ENCODE data around the gene NDUFA9. TPM values are rescaled to one million over a fixed set of nuclear protein-coding genes. Genes with fewer than 3 reads are reported as not detected.

Gene NDUFA9
- total RNA-seq, 1 donor from 2014 or later = 68.1 TPM

DNA sequence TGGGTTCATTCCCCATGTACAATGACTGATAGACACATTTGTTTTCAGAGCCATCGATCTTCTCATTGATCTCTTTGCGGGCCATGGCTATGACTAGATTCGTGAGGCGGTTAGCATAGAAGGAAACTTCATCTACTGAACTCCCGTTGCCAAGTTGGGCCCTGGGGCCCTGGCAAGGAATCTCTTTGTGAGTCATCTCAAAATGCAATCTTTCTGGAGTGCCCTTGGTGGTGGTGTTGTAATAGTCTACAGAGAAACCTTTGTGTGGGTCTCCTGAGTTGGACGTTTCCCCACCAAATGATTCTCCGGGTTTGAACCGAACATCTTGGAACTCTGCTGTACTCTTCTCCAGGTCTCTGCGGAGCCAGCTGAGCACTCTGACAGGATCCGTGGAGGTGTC, 20.5 kb upstream of the NDUFA9 start:
- H3K4me1 Mint-ChIP-seq (ENCODE audit: low read depth) = no peaks in the 10 kb centered on the region
- TF ChIP-seq CTCF (IDR thresholded peaks at IDR 0.05) = no peak
- H3K27ac Mint-ChIP-seq (ENCODE audit: unreplicated experiment) = no peak overlapping the region
- H3K36me3 Mint-ChIP-seq (ENCODE audit: low read depth) = no peaks in the 10 kb centered on the region
- DNase-seq (ENCODE audit: low spot score) = no peak
- peaks cover 44% of the 10 kb centered on the region for H3K27me3 Mint-ChIP-seq (ENCODE audit: low read depth)
- H3K4me3 Mint-ChIP-seq (ENCODE audit: unreplicated experiment) = no peak overlapping the region
- H3K9me3 Mint-ChIP-seq (ENCODE audit: low read depth) = no peaks in the 10 kb centered on the region

DNA sequence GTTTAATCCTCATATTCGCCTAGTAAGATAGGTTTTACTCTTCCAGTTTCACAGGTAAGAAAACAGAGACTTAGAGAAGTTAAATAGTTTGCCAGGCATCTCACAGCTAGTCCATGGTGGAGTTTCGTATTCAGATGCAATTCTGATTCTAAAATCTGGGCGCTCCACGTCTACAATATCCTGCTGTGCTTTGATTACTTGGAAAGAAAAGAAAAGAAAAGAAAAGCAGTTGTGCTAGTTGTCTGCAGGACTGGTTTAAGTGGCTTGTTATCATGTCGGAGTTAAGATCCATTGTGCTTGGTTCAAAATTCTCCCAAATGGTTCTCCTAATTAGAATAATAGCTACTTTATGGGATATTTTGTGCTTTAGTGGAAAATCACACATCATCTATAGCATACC, 18.7 kb upstream of the NDUFA9 start:
- H3K4me1 Mint-ChIP-seq (ENCODE audit: low read depth) = no peaks in the 10 kb centered on the region
- H3K27me3 Mint-ChIP-seq (ENCODE audit: low read depth) = peaks cover 40% of the 10 kb centered on the region
- no peak overlapping the region for H3K4me3 Mint-ChIP-seq (ENCODE audit: unreplicated experiment)
- TF ChIP-seq CTCF (IDR thresholded peaks at IDR 0.05) = no peak
- no peak overlapping the region for H3K27ac Mint-ChIP-seq (ENCODE audit: unreplicated experiment)
- DNase-seq (ENCODE audit: low spot score) = no peak
- H3K9me3 Mint-ChIP-seq (ENCODE audit: low read depth) = no peaks in the 10 kb centered on the region
- no peaks in the 10 kb centered on the region for H3K36me3 Mint-ChIP-seq (ENCODE audit: low read depth)

- no peaks in the 10 kb centered on the region for H3K36me3 Mint-ChIP-seq (ENCODE audit: low read depth)
- peaks cover 13% of the 10 kb centered on the region for H3K4me1 Mint-ChIP-seq (ENCODE audit: low read depth)
- no peak for DNase-seq (ENCODE audit: low spot score)
- no peak overlapping the region for H3K27ac Mint-ChIP-seq (ENCODE audit: unreplicated experiment)
- TF ChIP-seq CTCF (IDR thresholded peaks at IDR 0.05) = no peak
- no peak overlapping the region for H3K4me3 Mint-ChIP-seq (ENCODE audit: unreplicated experiment)
- H3K9me3 Mint-ChIP-seq (ENCODE audit: low read depth) = no peaks in the 10 kb centered on the region
- H3K27me3 Mint-ChIP-seq (ENCODE audit: low read depth) = peaks cover 4% of the 10 kb centered on the region
Observed at GRCh38 chr12:4643747-4644146, 5.2 kb upstream of the NDUFA9 start.

GRCh38 chr12:4645023-4645422, 3.9 kb upstream of the NDUFA9 start:
- DNase-seq (ENCODE audit: low spot score) = no peak
- TF ChIP-seq CTCF (IDR thresholded peaks at IDR 0.05) = no peak
- Mint-ChIP-seq H3K4me1 (ENCODE audit: low read depth) (peaks cover 24% of the 10 kb centered on the region), H3K27me3 (ENCODE audit: low read depth) (no peaks in the 10 kb centered on the region), H3K27ac (ENCODE audit: unreplicated experiment) (no peak overlapping the region), H3K9me3 (ENCODE audit: low read depth) (no peaks in the 10 kb centered on the region), H3K4me3 (ENCODE audit: unreplicated experiment) (no peak overlapping the region), H3K36me3 (ENCODE audit: low read depth) (no peaks in the 10 kb centered on the region)

GRCh38 chr12:4648104-4648500, 812 bp upstream of the NDUFA9 start:
- Mint-ChIP-seq H3K27ac (ENCODE audit: unreplicated experiment) (peak overlapping the region; percentile 97), H3K27me3 (ENCODE audit: low read depth) (no peaks in the 10 kb centered on the region), H3K4me1 (ENCODE audit: low read depth) (peaks cover 31% of the 10 kb centered on the region), H3K4me3 (ENCODE audit: unreplicated experiment) (peak overlapping the region; percentile 99), H3K36me3 (ENCODE audit: low read depth) (no peaks in the 10 kb centered on the region), H3K9me3 (ENCODE audit: low read depth) (no peaks in the 10 kb centered on the region)
- no peak for DNase-seq (ENCODE audit: low spot score)
- no peak for TF ChIP-seq CTCF (IDR thresholded peaks at IDR 0.05)
